Psoas muscle (tissue), 8 donors: Measurements from ENCODE around the gene FOXN1. TPM values are rescaled to one million over a fixed set of nuclear protein-coding genes. Genes with fewer than 3 reads are reported as not detected.

Experiments used
- ATAC-seq, 4 donors: fragments of 200-7000 bp; cut with Tn5 transposase; one replicate each; pipeline ENCODE4 v1.9.1; 2020; ENCODE audit warnings: moderate library complexity in 3 of 4, mild to moderate bottlenecking in 2 of 4
- DNase-seq, 2 donors: peaks; one replicate each; pipeline ENCODE4 v3.0.0-alpha.2; 2020
- H3K27ac ChIP-seq: fragments of 200-600 bp; one replicate; pipeline ENCODE4 v1.8.0; 2022
- H3K27me3 ChIP-seq, 3 donors: fragments of 200-600 bp in 1 of 3; one replicate each; pipeline versions ENCODE4 v1.6.1 to v1.8.0; 2013 to 2022; ENCODE audit warnings: low read length in 2 of 3, mild to moderate bottlenecking in 2 of 3, moderate library complexity in 1 of 3; ENCODE audit not compliant: insufficient read depth in 3 of 3
- H3K36me3 ChIP-seq, 2 donors: fragments of 200-600 bp in 1 of 2; one replicate each; pipeline versions ENCODE4 v1.6.1 to v1.8.0; 2013 to 2022; ENCODE audit warnings: low read depth in 1 of 2, mild to moderate bottlenecking in 1 of 2, moderate library complexity in 1 of 2; ENCODE audit not compliant: insufficient read depth in 1 of 2
- H3K4me1 ChIP-seq: fragments of 200-600 bp; one replicate; pipeline ENCODE4 v1.8.0; 2022
- H3K4me3 ChIP-seq: fragments of 200-600 bp; one replicate; pipeline ENCODE4 v1.8.0; 2022; ENCODE audit warnings: mild to moderate bottlenecking
- H3K9me3 ChIP-seq: fragments of 200-600 bp; one replicate; pipeline ENCODE4 v1.8.0; 2022
- CTCF ChIP-seq: fragments of 200-600 bp; IDR thresholded peaks from one replicate; pipeline ENCODE4 v1.8.0; 2022; ENCODE audit warnings: antibody characterized with exemption
- WGBS, 3 donors: extraction: QIAGEN DNeasy Blood & Tissue Kit; methylation state at CpG; one replicate each; pipeline versions ENCODE4 v1.1.6 to v1.1.7; 2013; 5-methylcytosine and 5-hydroxymethylcytosine counted together
- intact Hi-C, 2 donors: fragments of 100-400 bp; cut with DNase I; formaldehyde crosslinking; loops; one replicate each; pipeline versions ENCODE4 v1.11.0 to v1.14.2; 2022
- polyA plus RNA-seq, 3 donors: library from polyadenylated mRNA; stranded (reverse); fragments of 200-250 nt; gene quantifications; one replicate each; pipeline ENCODE4 v1.2.3, GENCODE V29; 2013
- total RNA-seq, 4 donors: library from RNA; stranded (reverse); fragmentation: NEBNext Ultra II Directional in 2 of 4; extraction: Animal tissue kit (Norgen Biotek cat#: 25700) in 2 of 4; gene quantifications; one replicate each; pipeline versions ENCODE4 v1.2.1 to v1.2.4, GENCODE V29; 2021 to 2023
- donor health status: healthy with polysubstance abuse.
- donor health status: DM: no; HTN: no; CAD: no; lungs with moderate emphysema.
- donor health status: Bipolar disorder and iron deficiency.
- donor health status: healthy.
- donor health status: DM: yes; HTN: yes; CAD: no.
- donor health status: DM: no; HTN: no; CAD: no.
- donor health status: DM: no; HTN: no; CAD: no.
- donor health status: DM: yes; HTN: yes; CAD: no.

The FOXN1 gene
- total and polyA plus RNA-seq, 7 donors, result not detected

GRCh38 chr17:28582513-28582912, 76.4 kb downstream of the FOXN1 start:
- H3K9me3 ChIP-seq, result no peaks in the 10 kb centered on the region
- ATAC-seq (no peak), DNase-seq (no peak)
- no peaks in the 10 kb centered on the region for H3K27me3 ChIP-seq
- H3K36me3 ChIP-seq, result peaks cover 0 to 3% of the 10 kb centered on the region in 2 donors
- 96 to 99% (median 99%) methylated on average over 2 of the region's 2 CpGs for WGBS, 3 donors
- H3K4me1 ChIP-seq, result no peaks in the 10 kb centered on the region
- H3K4me3 ChIP-seq, result no peak overlapping the region
- no peak overlapping the region for H3K27ac ChIP-seq
- no peak for TF ChIP-seq CTCF
- intact Hi-C loops, result no loop called here

- no peaks in the 10 kb centered on the region for H3K4me1 ChIP-seq
- DNase-seq, result no peak
- H3K4me3 ChIP-seq, result no peak overlapping the region
- intact Hi-C loops, result no loop called here
- H3K27me3 ChIP-seq, result no peaks in the 10 kb centered on the region
- ATAC-seq, result no peak
- H3K36me3 ChIP-seq, result peaks cover 0 to 3% of the 10 kb centered on the region in 2 donors
- H3K27ac ChIP-seq, result no peak overlapping the region
- TF ChIP-seq CTCF, result no peak
- 63 to 74% (median 72%) methylated on average over 3 of the region's 3 CpGs for WGBS, 3 donors
- no peaks in the 10 kb centered on the region for H3K9me3 ChIP-seq
These were observed 78.3 kb downstream of the FOXN1 start for GRCh38 chr17:28584434-28584833.

GRCh38 chr17:28585851-28586250, 79.7 kb downstream of the FOXN1 start:
- peaks cover 0 to 3% of the 10 kb centered on the region in 2 donors for H3K36me3 ChIP-seq

More at GRCh38 chr17:28585851-28586250, 79.7 kb downstream of the FOXN1 start:
- no peaks in the 10 kb centered on the region for H3K9me3 ChIP-seq
- no peaks in the 10 kb centered on the region for H3K4me1 ChIP-seq
- ATAC-seq, result no peak
- 93 to 96% (median 95%) methylated on average over 3 of the region's 3 CpGs for WGBS, 3 donors
- no peaks in the 10 kb centered on the region for H3K27me3 ChIP-seq
- DNase-seq, result no peak
- intact Hi-C loops, result no loop called here
- no peak overlapping the region for H3K4me3 ChIP-seq
- no peak for TF ChIP-seq CTCF
- H3K27ac ChIP-seq, result no peak overlapping the region

Other genes starting within 250 kb of the FOXN1 start
- 10 to 100 TPM in 2 of 4 donors, 1 to 10 TPM in 2; 3.9 to 13.5 (median 9.0) TPM for gene TMEM97, start 187.1 kb upstream of the FOXN1 start, total RNA-seq
- gene TMEM97, start 187.1 kb upstream of the FOXN1 start, polyA plus RNA-seq, result 1 to 10 TPM; 4.0 to 9.0 (median 6.2) TPM
- gene IFT20, start 170.9 kb upstream of the FOXN1 start, total RNA-seq, result 1 to 10 TPM; 4.4 to 8.7 (median 5.4) TPM
- 10 to 100 TPM in 1 of 3 donors, 1 to 10 TPM in 2; 6.3 to 32.1 (median 8.7) TPM for gene IFT20, start 170.9 kb upstream of the FOXN1 start, polyA plus RNA-seq
- gene TNFAIP1, start 170.6 kb upstream of the FOXN1 start, total RNA-seq, result 10 to 100 TPM; 23.3 to 32.6 (median 30.2) TPM
- 10 to 100 TPM; 13.0 to 21.3 (median 14.7) TPM for gene TNFAIP1, start 170.6 kb upstream of the FOXN1 start, polyA plus RNA-seq
- 100 to 1,000 TPM; 182 to 206 (median 190) TPM for gene POLDIP2, start 148.8 kb upstream of the FOXN1 start, total RNA-seq
- gene POLDIP2, start 148.8 kb upstream of the FOXN1 start, polyA plus RNA-seq, result 100 to 1,000 TPM; 172 to 299 (median 204) TPM
- gene SEBOX, start 141.1 kb upstream of the FOXN1 start, total RNA-seq, result not detected
- gene SEBOX, start 141.1 kb upstream of the FOXN1 start, polyA plus RNA-seq, result not detected
- gene VTN, start 136.0 kb upstream of the FOXN1 start, total RNA-seq, result 1 to 10 TPM in 1 of 4 donors, under 1 TPM in 1, not detected in 2; 0.24 to 1.2 TPM
- under 1 TPM; 0.06 to 0.18 (median 0.12) TPM for gene VTN, start 136.0 kb upstream of the FOXN1 start, polyA plus RNA-seq
- 1 to 10 TPM; 1.8 to 2.2 (median 1.9) TPM for gene SARM1, start 134.7 kb upstream of the FOXN1 start, total RNA-seq
- gene SARM1, start 134.7 kb upstream of the FOXN1 start, polyA plus RNA-seq, result under 1 TPM; 0.77 to 0.91 (median 0.82) TPM
- 1 to 10 TPM; 2.7 to 4.2 (median 2.8) TPM for gene SLC46A1, start 100.1 kb upstream of the FOXN1 start, total RNA-seq
- gene SLC46A1, start 100.1 kb upstream of the FOXN1 start, polyA plus RNA-seq, result 1 to 10 TPM; 1.1 to 2.5 (median 1.4) TPM
- gene SLC13A2, start 32.7 kb upstream of the FOXN1 start, total RNA-seq, result not detected
- gene SLC13A2, start 32.7 kb upstream of the FOXN1 start, polyA plus RNA-seq, result under 1 TPM in 1 of 3 donors, not detected in 2; 0.21 TPM
- 1 to 10 TPM; 2.0 to 7.8 (median 4.5) TPM for gene UNC119, start 46.3 kb downstream of the FOXN1 start, total RNA-seq
- gene UNC119, start 46.3 kb downstream of the FOXN1 start, polyA plus RNA-seq, result 1 to 10 TPM; 1.9 to 2.6 (median 2.2) TPM
- 10 to 100 TPM; 30.5 to 44.9 (median 33.4) TPM for gene PIGS, start 65.2 kb downstream of the FOXN1 start, total RNA-seq
- gene PIGS, start 65.2 kb downstream of the FOXN1 start, polyA plus RNA-seq, result 10 to 100 TPM; 16.7 to 37.1 (median 26.4) TPM
- 1 to 10 TPM; 1.3 to 2.9 (median 2.0) TPM for gene ALDOC, start 70.5 kb downstream of the FOXN1 start, total RNA-seq
- 1 to 10 TPM; 1.2 to 2.4 (median 1.7) TPM for gene ALDOC, start 70.5 kb downstream of the FOXN1 start, polyA plus RNA-seq
- gene SPAG5, start 92.7 kb downstream of the FOXN1 start, total RNA-seq, result 1 to 10 TPM in 3 of 4 donors, under 1 TPM in 1; 0.71 to 1.5 (median 1.3) TPM
- gene SPAG5, start 92.7 kb downstream of the FOXN1 start, polyA plus RNA-seq, result 1 to 10 TPM in 1 of 3 donors, under 1 TPM in 2; 0.15 to 2.4 (median 0.40) TPM
- gene RSKR, start 107.8 kb downstream of the FOXN1 start, total RNA-seq, result 1 to 10 TPM; 3.9 to 7.6 (median 5.5) TPM
- 1 to 10 TPM; 2.0 to 4.7 (median 2.0) TPM for gene RSKR, start 107.8 kb downstream of the FOXN1 start, polyA plus RNA-seq
- gene BLTP2, start 138.8 kb downstream of the FOXN1 start, total RNA-seq, result 100 to 1,000 TPM in 1 of 4 donors, 10 to 100 TPM in 3; 69.0 to 100 (median 96.0) TPM
- 10 to 100 TPM; 23.6 to 71.0 (median 34.5) TPM for gene BLTP2, start 138.8 kb downstream of the FOXN1 start, polyA plus RNA-seq
- 10 to 100 TPM; 23.6 to 28.0 (median 26.7) TPM for gene SDF2, start 155.6 kb downstream of the FOXN1 start, total RNA-seq
- 10 to 100 TPM; 20.9 to 72.0 (median 43.2) TPM for gene SDF2, start 155.6 kb downstream of the FOXN1 start, polyA plus RNA-seq
- 10 to 100 TPM; 66.1 to 77.4 (median 69.8) TPM for gene SUPT6H, start 155.9 kb downstream of the FOXN1 start, total RNA-seq
- gene SUPT6H, start 155.9 kb downstream of the FOXN1 start, polyA plus RNA-seq, result 10 to 100 TPM; 28.6 to 70.7 (median 34.8) TPM
- gene PROCA1, start 205.5 kb downstream of the FOXN1 start, total RNA-seq, result 1 to 10 TPM in 1 of 4 donors, under 1 TPM in 3; 0.21 to 1.1 (median 0.32) TPM
- under 1 TPM; 0.32 to 0.51 (median 0.36) TPM for gene PROCA1, start 205.5 kb downstream of the FOXN1 start, polyA plus RNA-seq
- gene RAB34, start 211.5 kb downstream of the FOXN1 start, total RNA-seq, result 10 to 100 TPM in 1 of 4 donors, 1 to 10 TPM in 3; 7.8 to 12.2 (median 9.1) TPM
- gene RAB34, start 211.5 kb downstream of the FOXN1 start, polyA plus RNA-seq, result 10 to 100 TPM in 2 of 3 donors, 1 to 10 TPM in 1; 9.1 to 21.0 (median 10.6) TPM
- 1,000 to 10,000 TPM in 2 of 4 donors, 100 to 1,000 TPM in 2; 978 to 1,214 (median 1,068) TPM for gene RPL23A, start 213.6 kb downstream of the FOXN1 start, total RNA-seq
- gene RPL23A, start 213.6 kb downstream of the FOXN1 start, polyA plus RNA-seq, result 1,000 to 10,000 TPM in 2 of 3 donors, 100 to 1,000 TPM in 1; 883 to 1,789 (median 1,153) TPM
- gene TLCD1, start 219.9 kb downstream of the FOXN1 start, total RNA-seq, result 1 to 10 TPM in 1 of 4 donors, under 1 TPM in 2, not detected in 1; 0.77 to 1.9 (median 0.88) TPM
- gene TLCD1, start 219.9 kb downstream of the FOXN1 start, polyA plus RNA-seq, result 1 to 10 TPM in 2 of 3 donors, under 1 TPM in 1; 0.68 to 2.4 (median 1.3) TPM
- 1 to 10 TPM in 2 of 4 donors, under 1 TPM in 2; 0.60 to 1.5 (median 0.92) TPM for gene NEK8, start 222.4 kb downstream of the FOXN1 start, total RNA-seq
- gene NEK8, start 222.4 kb downstream of the FOXN1 start, polyA plus RNA-seq, result 1 to 10 TPM in 1 of 3 donors, under 1 TPM in 2; 0.21 to 1.1 (median 0.80) TPM
- gene TRAF4, start 237.7 kb downstream of the FOXN1 start, total RNA-seq, result 1 to 10 TPM; 1.4 to 6.7 (median 2.3) TPM
- 1 to 10 TPM; 1.6 to 3.3 (median 2.1) TPM for gene TRAF4, start 237.7 kb downstream of the FOXN1 start, polyA plus RNA-seq